T-helper 22 cell (primary cell): Measurements from ENCODE around the gene DCLK1.

ENCODE experiments used
- DNase-seq: peaks from one replicate; pipeline ENCODE4 v3.0.0-alpha.2; 2020; ENCODE audit warnings: low read depth

Gene DCLK1

GRCh38 chr13:35859981-35860380, 271.2 kb downstream of the DCLK1 start:
- no peak for DNase-seq

- DNase-seq: no peak
Observed at GRCh38 chr13:35858665-35859064, 272.5 kb downstream of the DCLK1 start.

- no peak for DNase-seq
Observed at GRCh38 chr13:35857769-35858168, 273.4 kb downstream of the DCLK1 start.

- DNase-seq: no peak
Observed at GRCh38 chr13:35856721-35857364, 274.3 kb downstream of the DCLK1 start.

- no peak for DNase-seq
Observed at GRCh38 chr13:35856084-35856483, 275.1 kb downstream of the DCLK1 start.

GRCh38 chr13:35855531-35856019, 275.6 kb downstream of the DCLK1 start:
- DNase-seq: no peak

- no peak for DNase-seq
Observed at GRCh38 chr13:35854286-35854685, 276.9 kb downstream of the DCLK1 start.

GRCh38 chr13:35851881-35852280, 279.3 kb downstream of the DCLK1 start:
- DNase-seq: no peak

GRCh38 chr13:35851356-35851755, 279.8 kb downstream of the DCLK1 start:
- no peak for DNase-seq

GRCh38 chr13:35850569-35850968, 280.6 kb downstream of the DCLK1 start:
- no peak for DNase-seq

- no peak for DNase-seq
Observed at GRCh38 chr13:35849256-35849644, 281.9 kb downstream of the DCLK1 start.

GRCh38 chr13:35848336-35849255, 282.6 kb downstream of the DCLK1 start:
- DNase-seq: no peak

- no peak for DNase-seq
Observed at GRCh38 chr13:35843272-35843671, 287.9 kb downstream of the DCLK1 start.

- no peak for DNase-seq
Observed at GRCh38 chr13:35841060-35841521, 290.1 kb downstream of the DCLK1 start.

GRCh38 chr13:35839806-35840205, 291.4 kb downstream of the DCLK1 start:
- DNase-seq: no peak

GRCh38 chr13:35838356-35838755, 292.8 kb downstream of the DCLK1 start:
- DNase-seq: no peak

- no peak for DNase-seq
Observed at GRCh38 chr13:35836446-35836845, 294.7 kb downstream of the DCLK1 start.

GRCh38 chr13:35835989-35836388, 295.2 kb downstream of the DCLK1 start:
- DNase-seq: no peak

- DNase-seq: no peak
Observed at GRCh38 chr13:35833608-35834275, 297.4 kb downstream of the DCLK1 start.

- DNase-seq: no peak
Observed at GRCh38 chr13:35833031-35833430, 298.2 kb downstream of the DCLK1 start.

- no peak for DNase-seq
Observed at GRCh38 chr13:35832551-35832950, 298.6 kb downstream of the DCLK1 start.

GRCh38 chr13:35830850-35831450, 300.2 kb downstream of the DCLK1 start:
- DNase-seq: no peak
